RPMI7951 (cell line): ENCODE results near the gene SLC35A4. TPM values are rescaled to one million over a fixed set of nuclear protein-coding genes. Genes with fewer than 3 reads are reported as not detected.
"Not testable (repeated sequence)": the region's sequence is repeated elsewhere in the genome, so short reads cannot be mapped to it uniquely, and the experiment has no call there.

Source experiments
- DNase-seq: peaks from one replicate; pipeline ENCODE4 v3.0.0-alpha.2; 2012; ENCODE audit warnings: low read depth
- total RNA-seq: library from RNA; depleted of rRNA; stranded (reverse); fragments of >200 nt; shearing (Covaris generic); gene quantifications from 2 replicates; pipeline ENCODE4 v1.2.3, GENCODE V29; 2014; rRNA removed

The SLC35A4 gene
- total RNA-seq, 1 experiment from 2014 or later, result 23.7 TPM

GRCh38 chr5:140588311-140589070 is 23.9 kb downstream of the SLC35A4 start:
- DNase-seq, result peak; percentile 47

- no peak for DNase-seq
Observed at GRCh38 chr5:140590861-140591260, 26.2 kb downstream of the SLC35A4 start.

GRCh38 chr5:140591747-140592372 is 27.2 kb downstream of the SLC35A4 start:
- peak; percentile 35 for DNase-seq

- DNase-seq, result not testable (repeated sequence)
Observed at GRCh38 chr5:140593070-140593469, 28.4 kb downstream of the SLC35A4 start.

DNA sequence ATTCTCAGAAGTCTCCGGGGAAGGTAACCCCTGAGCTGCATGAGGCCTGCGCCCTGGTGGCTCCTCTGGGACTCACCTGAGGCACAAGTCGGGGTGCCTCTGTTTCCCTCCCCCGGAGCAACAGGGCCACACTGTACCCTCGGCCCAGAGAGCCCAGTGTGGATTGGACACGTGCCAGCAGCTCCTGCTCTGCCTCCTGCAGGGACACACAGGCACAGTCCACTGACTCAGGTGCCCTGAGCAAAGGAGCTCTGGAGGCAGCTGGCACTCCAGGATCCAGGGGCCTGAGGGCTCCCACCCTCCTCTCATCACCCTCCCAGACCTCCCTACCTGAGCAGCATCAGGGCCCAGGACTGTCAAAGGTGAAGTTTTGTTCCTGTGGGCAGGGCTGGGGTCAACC is 29.5 kb downstream of the SLC35A4 start:
- DNase-seq, result no peak

- no peak for DNase-seq
Observed at GRCh38 chr5:140595538-140596300, 31.1 kb downstream of the SLC35A4 start.

DNA sequence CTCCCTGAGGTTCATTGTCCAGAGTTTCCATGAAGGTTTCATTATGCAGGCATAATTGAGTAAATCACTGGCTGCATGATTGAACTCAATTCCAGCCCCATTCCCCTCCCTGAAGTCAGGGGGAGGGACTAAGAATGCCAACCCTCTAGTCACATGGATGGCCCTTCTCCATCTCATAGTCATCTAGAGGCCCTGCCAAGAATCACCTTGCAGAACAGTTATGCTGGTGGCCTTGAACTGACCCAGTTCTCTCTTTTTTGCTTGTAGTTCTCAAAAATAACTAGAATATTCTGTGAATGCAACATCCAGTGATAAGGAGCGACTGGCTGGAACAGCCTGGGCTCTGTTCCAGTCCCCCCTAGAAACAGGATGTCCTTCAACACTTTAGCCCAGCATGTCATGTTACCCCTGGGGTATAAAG is 31.7 kb downstream of the SLC35A4 start:
- DNase-seq, result no peak

- DNase-seq, result no peak
Observed at GRCh38 chr5:140598836-140599235, 34.2 kb downstream of the SLC35A4 start.

- no peak for DNase-seq
Observed at GRCh38 chr5:140600096-140600495, 35.5 kb downstream of the SLC35A4 start.

GRCh38 chr5:140602147-140602546 is 37.5 kb downstream of the SLC35A4 start:
- no peak for DNase-seq

GRCh38 chr5:140603446-140603698 is 38.7 kb downstream of the SLC35A4 start:
- not testable (repeated sequence) for DNase-seq

- DNase-seq, result no peak
Observed at GRCh38 chr5:140603734-140604133, 39.1 kb downstream of the SLC35A4 start.

- no peak for DNase-seq
Observed at GRCh38 chr5:140605879-140606278, 41.3 kb downstream of the SLC35A4 start.

- DNase-seq, result no peak
Observed at GRCh38 chr5:140607031-140607430, 42.4 kb downstream of the SLC35A4 start.

- no peak for DNase-seq
Observed at GRCh38 chr5:140608722-140609121, 44.1 kb downstream of the SLC35A4 start.

- DNase-seq, result peak; percentile 33
Observed at GRCh38 chr5:140609126-140609525, 44.5 kb downstream of the SLC35A4 start.

DNA sequence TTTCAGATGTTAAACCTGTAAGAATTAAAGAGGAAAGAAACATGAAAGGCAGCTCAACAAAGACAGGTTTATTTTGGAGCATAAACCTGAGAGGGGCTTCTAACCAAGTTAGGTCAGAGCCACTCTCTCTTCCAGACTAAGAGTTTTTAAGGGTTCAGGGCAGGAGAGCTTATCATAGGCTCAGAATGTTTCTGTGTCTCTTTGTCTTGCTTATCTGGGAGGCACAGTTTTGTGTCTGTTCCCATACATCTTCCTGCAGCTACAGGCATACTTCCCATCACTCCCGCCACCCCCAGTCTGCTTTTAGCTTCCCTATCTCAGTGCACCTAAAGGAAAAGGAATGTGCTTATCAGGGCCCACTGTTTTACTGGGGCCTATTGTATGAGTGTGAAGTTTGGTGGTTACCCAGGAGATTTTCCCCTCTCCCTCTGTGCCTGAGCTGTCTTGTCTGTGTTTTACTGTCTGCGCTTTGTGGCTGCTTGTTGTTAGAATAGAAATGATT is 46.4 kb downstream of the SLC35A4 start:
- no peak for DNase-seq

Other genes with a start within 250 kb of the SLC35A4 start
- gene HBEGF, start 218.2 kb upstream of the SLC35A4 start, total RNA-seq, result 3.5 and 3.9 TPM in 2 replicates
- not detected in 2 replicates for gene SLC4A9, start 204.6 kb upstream of the SLC35A4 start, total RNA-seq
- gene ANKHD1, start 163.0 kb upstream of the SLC35A4 start, total RNA-seq, result 31.4 and 35.2 TPM in 2 replicates
- gene EIF4EBP3, start 17.2 kb upstream of the SLC35A4 start, total RNA-seq, result not detected in 2 replicates
- gene SRA1, start 7.4 kb upstream of the SLC35A4 start, total RNA-seq, result 47.7 and 57.1 TPM in 2 replicates
- gene APBB3, start 230 bp upstream of the SLC35A4 start, total RNA-seq, result 2.3 and 5.0 TPM in 2 replicates
- 0.20 and 0.96 TPM in 2 replicates for gene CD14, start 68.3 kb downstream of the SLC35A4 start, total RNA-seq
- 6.8 and 9.2 TPM in 2 replicates for gene TMCO6, start 74.6 kb downstream of the SLC35A4 start, total RNA-seq
- 106 and 116 TPM in 2 replicates for gene NDUFA2, start 82.8 kb downstream of the SLC35A4 start, total RNA-seq
- gene IK, start 83.0 kb downstream of the SLC35A4 start, total RNA-seq, result 93.8 and 130 TPM in 2 replicates
- gene WDR55, start 100.1 kb downstream of the SLC35A4 start, total RNA-seq, result 11.2 and 15.4 TPM in 2 replicates
- 0.10 and 0.12 TPM in 2 replicates for gene DND1, start 108.7 kb downstream of the SLC35A4 start, total RNA-seq
- 52.0 and 62.3 TPM in 2 replicates for gene HARS1, start 126.5 kb downstream of the SLC35A4 start, total RNA-seq
- gene HARS2, start 126.6 kb downstream of the SLC35A4 start, total RNA-seq, result 22.6 and 25.5 TPM in 2 replicates
- gene ZMAT2, start 135.6 kb downstream of the SLC35A4 start, total RNA-seq, result 44.6 and 45.5 TPM in 2 replicates
- gene PCDHA1, start 221.3 kb downstream of the SLC35A4 start, total RNA-seq, result under 0.01 TPM in 1 of 2 replicates, not detected in the other
- not detected in 2 replicates for gene PCDHA2, start 230.0 kb downstream of the SLC35A4 start, total RNA-seq
- gene PCDHA3, start 236.2 kb downstream of the SLC35A4 start, total RNA-seq, result not detected in 2 replicates
- under 0.01 and 0.12 TPM in 2 replicates for gene PCDHA4, start 242.2 kb downstream of the SLC35A4 start, total RNA-seq